CD14-positive monocyte (primary cell): ENCODE measurements around the gene MAP1LC3C. TPM values are rescaled to one million over a fixed set of nuclear protein-coding genes. Genes with fewer than 3 reads are reported as not detected.

ENCODE experiments used
- DNase-seq, 3 donors: peaks; one replicate each; pipeline ENCODE4 v3.0.0-alpha.2; 2011 to 2022
- H2AFZ ChIP-seq: 2 replicates; pipeline ENCODE4 v1.6.0; 2012; ENCODE audit warnings: mild to moderate bottlenecking, low read depth, low read length, inconsistent platforms; ENCODE audit not compliant: insufficient read depth, poor library complexity, severe bottlenecking
- H3K27ac ChIP-seq, 2 donors: 1 replicate in 1 of 2; 2 replicates in 1 of 2; pipeline ENCODE4 v1.5.1; 2012 to 2013; ENCODE audit warnings: low read length in 2 of 2, control low read depth in 1 of 2, inconsistent platforms in 1 of 2, low read depth in 1 of 2, mild to moderate bottlenecking in 1 of 2
- H3K27me3 ChIP-seq, 2 donors: one replicate each; pipeline versions ENCODE4 v1.6.0 to v1.6.1; 2011 to 2013; ENCODE audit warnings: low read length in 2 of 2; ENCODE audit not compliant: control insufficient read depth in 2 of 2, insufficient read depth in 2 of 2
- H3K36me3 ChIP-seq, 2 donors: replicated peaks in 1 of 2; 1 replicate in 1 of 2; 2 replicates in 1 of 2; pipeline versions ENCODE4 v1.5.1 to v1.6.1; 2012 to 2013; ENCODE audit warnings: low read length in 2 of 2, control low read depth in 1 of 2, inconsistent platforms in 1 of 2, mild to moderate bottlenecking in 1 of 2; ENCODE audit not compliant: insufficient read depth in 2 of 2, control insufficient read depth in 1 of 2
- H3K4me1 ChIP-seq, 2 donors: 1 replicate in 1 of 2; 2 replicates in 1 of 2; pipeline versions ENCODE4 v1.5.1 to v1.6.1; 2012 to 2013; ENCODE audit warnings: low read length in 2 of 2, control low read depth in 1 of 2, inconsistent platforms in 1 of 2, mild to moderate bottlenecking in 1 of 2, moderate library complexity in 1 of 2; ENCODE audit not compliant: insufficient read depth in 2 of 2, control insufficient read depth in 1 of 2
- H3K4me2 ChIP-seq: replicated peaks from 2 replicates; pipeline ENCODE3; 2012; ENCODE audit warnings: low read length, moderate library complexity, mild to moderate bottlenecking; ENCODE audit not compliant: poor library complexity, severe bottlenecking; ENCODE audit errors: extremely low read depth
- H3K4me3 ChIP-seq, 3 experiments: fragments of 200-600 bp in 1 of 3; sonication (generic) in 1 of 3; replicated peaks in 1 of 3; 1 replicate in 2 of 3; 2 replicates in 1 of 3; pipeline ENCODE4 v1.5.1; 2011 to 2013; ENCODE audit warnings: low read length in 3 of 3, mild to moderate bottlenecking in 3 of 3, control low read depth in 2 of 3, low read depth in 2 of 3, inconsistent platforms in 1 of 3, moderate library complexity in 1 of 3
- H3K79me2 ChIP-seq: 2 replicates; pipeline ENCODE4 v1.6.0; 2012; ENCODE audit warnings: mild to moderate bottlenecking, control low read depth, inconsistent platforms, low read length, moderate library complexity; ENCODE audit not compliant: insufficient read depth
- H3K9ac ChIP-seq: 2 replicates; pipeline ENCODE4 v1.6.0; 2017; ENCODE audit warnings: low read length, mild to moderate bottlenecking; ENCODE audit not compliant: insufficient read depth, poor library complexity, severe bottlenecking
- H3K9me3 ChIP-seq, 2 donors: replicated peaks in 1 of 2; 1 replicate in 1 of 2; 2 replicates in 1 of 2; pipeline versions ENCODE4 v1.5.1 to v1.6.1; 2012 to 2013; ENCODE audit warnings: low read length in 2 of 2, control low read depth in 1 of 2; ENCODE audit not compliant: control insufficient read depth in 1 of 2, insufficient read depth in 1 of 2
- H4K20me1 ChIP-seq: 2 replicates; pipeline ENCODE4 v1.6.0; 2012; ENCODE audit warnings: mild to moderate bottlenecking, low read length, control low read depth, moderate library complexity; ENCODE audit not compliant: insufficient read depth
- H3K27ac Mint-ChIP-seq, 7 donors: one replicate each; pipeline ENCODE4 v1.8.0; 2020; ENCODE audit warnings: mild to moderate bottlenecking in 7 of 7, mixed read lengths in 7 of 7, moderate library complexity in 6 of 7, inconsistent platforms in 2 of 7
- H3K27me3 Mint-ChIP-seq, 3 donors: one replicate each; pipeline ENCODE4 v1.8.0; 2021 to 2022; ENCODE audit warnings: low read depth in 3 of 3, mild to moderate bottlenecking in 3 of 3, mixed read lengths in 3 of 3, moderate library complexity in 3 of 3, inconsistent platforms in 1 of 3
- H3K36me3 Mint-ChIP-seq, 2 donors: one replicate each; pipeline ENCODE4 v1.8.0; 2020; ENCODE audit warnings: mixed read lengths in 2 of 2, inconsistent platforms in 1 of 2, mild to moderate bottlenecking in 1 of 2
- H3K4me1 Mint-ChIP-seq: one replicate; pipeline ENCODE4 v1.8.0; 2020; ENCODE audit warnings: mild to moderate bottlenecking, mixed read lengths
- H3K4me3 Mint-ChIP-seq, 2 donors: one replicate each; pipeline ENCODE4 v1.8.0; 2020; ENCODE audit warnings: mild to moderate bottlenecking in 2 of 2, mixed read lengths in 2 of 2, moderate library complexity in 1 of 2
- H3K9me3 Mint-ChIP-seq, 7 donors: one replicate each; pipeline ENCODE4 v1.8.0; 2020 to 2022; ENCODE audit warnings: mixed read lengths in 7 of 7, mild to moderate bottlenecking in 6 of 7, moderate library complexity in 6 of 7, inconsistent platforms in 2 of 7
- WGBS: methylation state at CpG from one replicate; pipeline ENCODE4 v1.1.5; 2013; ENCODE audit warnings: missing lambda C conversion rate; ENCODE audit not compliant: insufficient coverage; 5-methylcytosine and 5-hydroxymethylcytosine counted together
- intact Hi-C, 2 donors: fragments of 100-400 bp; cut with micrococcal nuclease; formaldehyde crosslinking; loops; one replicate each; pipeline versions ENCODE4 v1.15.0 to v1.15.1; 2023
- polyA plus RNA-seq, 3 donors: library from polyadenylated mRNA; depleted of rRNA in 1 of 3; unstranded in 2 of 3; stranded (reverse) in 1 of 3; fragments of 300-500 nt in 2 of 3; fragments of >200 nt in 1 of 3; fragmentation: Illumina TruSeq in 2 of 3; gene quantifications; 1 replicate in 2 of 3; 2 replicates in 1 of 3; pipeline ENCODE4 v1.2.3, GENCODE V29; 2012 to 2021
- TF ChIP-seq, protein P1 (sequence below): fragments of 200-600 bp; IDR thresholded peaks from one replicate; pipeline ENCODE4 v1.8.0; 2022; ENCODE audit warnings: antibody characterized with exemption, mild to moderate bottlenecking

The MAP1LC3C gene
- polyA plus RNA-seq, 3 donors, result 0.07 TPM; not detected in 2

DNA sequence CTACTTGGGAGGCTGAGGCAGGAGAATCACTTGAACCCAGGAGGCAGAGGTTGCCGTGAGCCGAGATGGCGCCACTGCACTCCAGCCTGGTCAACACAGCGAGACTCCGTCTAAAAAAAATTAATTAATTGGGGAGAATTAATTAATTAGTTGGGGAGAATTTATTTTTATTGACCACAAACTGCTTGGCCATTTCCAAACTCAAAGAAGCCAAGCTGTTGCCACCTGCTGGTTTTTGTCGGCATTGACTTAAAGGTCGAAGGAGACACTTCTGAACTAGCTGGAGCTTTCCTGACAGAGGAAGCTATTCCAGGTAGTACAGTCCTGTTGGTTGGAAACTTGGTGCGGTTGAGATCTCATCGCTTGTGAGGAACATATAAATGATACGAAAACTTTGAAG is 13.1 kb downstream of the MAP1LC3C start:
- peaks cover 3% of the 10 kb centered on the region for H3K4me1 Mint-ChIP-seq
- TF ChIP-seq, protein P1, sequence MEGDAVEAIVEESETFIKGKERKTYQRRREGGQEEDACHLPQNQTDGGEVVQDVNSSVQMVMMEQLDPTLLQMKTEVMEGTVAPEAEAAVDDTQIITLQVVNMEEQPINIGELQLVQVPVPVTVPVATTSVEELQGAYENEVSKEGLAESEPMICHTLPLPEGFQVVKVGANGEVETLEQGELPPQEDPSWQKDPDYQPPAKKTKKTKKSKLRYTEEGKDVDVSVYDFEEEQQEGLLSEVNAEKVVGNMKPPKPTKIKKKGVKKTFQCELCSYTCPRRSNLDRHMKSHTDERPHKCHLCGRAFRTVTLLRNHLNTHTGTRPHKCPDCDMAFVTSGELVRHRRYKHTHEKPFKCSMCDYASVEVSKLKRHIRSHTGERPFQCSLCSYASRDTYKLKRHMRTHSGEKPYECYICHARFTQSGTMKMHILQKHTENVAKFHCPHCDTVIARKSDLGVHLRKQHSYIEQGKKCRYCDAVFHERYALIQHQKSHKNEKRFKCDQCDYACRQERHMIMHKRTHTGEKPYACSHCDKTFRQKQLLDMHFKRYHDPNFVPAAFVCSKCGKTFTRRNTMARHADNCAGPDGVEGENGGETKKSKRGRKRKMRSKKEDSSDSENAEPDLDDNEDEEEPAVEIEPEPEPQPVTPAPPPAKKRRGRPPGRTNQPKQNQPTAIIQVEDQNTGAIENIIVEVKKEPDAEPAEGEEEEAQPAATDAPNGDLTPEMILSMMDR, result peak; percentile 40
- peaks cover 3 to 8% (median 4%) of the 10 kb centered on the region in 3 donors for H3K27me3 Mint-ChIP-seq
- no peak overlapping the region for H3K4me3 Mint-ChIP-seq
- H3K9me3 Mint-ChIP-seq, result peaks cover 0 to 2% (median 0%) of the 10 kb centered on the region in 7 donors
- Histone ChIP-seq H2AFZ (no peak overlapping the region), H4K20me1 (no peaks in the 10 kb centered on the region), H3K4me1 (no peaks in the 10 kb centered on the region), H3K4me2 (no peak overlapping the region), H3K9ac (no peak overlapping the region), H3K27me3 (no peaks in the 10 kb centered on the region), H3K36me3 (no peaks in the 10 kb centered on the region), H3K4me3 (no peak overlapping the region), H3K9me3 (no peaks in the 10 kb centered on the region), H3K27ac (no peak overlapping the region), H3K79me2 (no peaks in the 10 kb centered on the region)
- H3K27ac Mint-ChIP-seq, result no peak overlapping the region
- peak in 2 of 3 donors; percentile 2 to 19 for DNase-seq
- WGBS, result 80% methylated on average over 8 of the region's 10 CpGs
- intact Hi-C loops, result no loop called here
- H3K36me3 Mint-ChIP-seq, result no peaks in the 10 kb centered on the region

DNA sequence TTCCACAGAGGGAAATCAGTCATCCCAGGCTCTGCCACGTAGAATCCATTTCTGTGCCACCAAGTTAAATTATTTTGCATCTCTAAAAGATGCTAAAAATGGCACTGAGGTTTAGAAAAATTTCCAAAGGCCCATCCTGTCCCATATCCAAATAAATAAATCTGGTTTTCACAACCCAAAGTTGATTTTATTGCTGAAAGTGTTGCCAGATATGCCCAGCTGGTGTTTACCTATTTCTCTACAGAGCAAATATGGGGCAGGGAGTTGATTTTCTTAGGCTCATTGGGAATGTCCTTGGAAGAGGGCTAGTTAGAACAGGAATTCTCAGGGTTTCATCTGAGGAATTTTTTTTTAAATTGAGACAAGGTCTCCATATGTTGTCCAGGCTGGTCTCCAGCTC is 19.0 kb downstream of the MAP1LC3C start:
- Mint-ChIP-seq H3K9me3 (peaks cover 0 to 2% (median 0%) of the 10 kb centered on the region in 7 donors), H3K4me3 (no peak overlapping the region), H3K36me3 (no peaks in the 10 kb centered on the region), H3K27me3 (peaks cover 3 to 7% (median 4%) of the 10 kb centered on the region in 3 donors), H3K4me1 (peaks cover 3% of the 10 kb centered on the region), H3K27ac (peak overlapping the region in 1 of 7 donors; percentile 25)
- Histone ChIP-seq H3K27ac (no peak overlapping the region), H3K4me2 (no peak overlapping the region), H2AFZ (no peak overlapping the region), H3K9ac (no peak overlapping the region), H4K20me1 (no peaks in the 10 kb centered on the region), H3K4me3 (no peak overlapping the region), H3K27me3 (no peaks in the 10 kb centered on the region), H3K36me3 (no peaks in the 10 kb centered on the region), H3K4me1 (no peaks in the 10 kb centered on the region), H3K9me3 (no peaks in the 10 kb centered on the region), H3K79me2 (no peaks in the 10 kb centered on the region)
- TF ChIP-seq, protein P1, result no peak
- no CpG with 5 or more reads among the region's 1 CpG for WGBS
- no peak for DNase-seq
- intact Hi-C loops, result no loop called here
